HepG2 (cell line): ENCODE measurements around the gene INTS1. TPM values are rescaled to one million over a fixed set of nuclear protein-coding genes. Genes with fewer than 3 reads are reported as not detected.

Source experiments
- ATAC-seq: fragments of 200-7000 bp; cut with Tn5 transposase; 3 replicates; pipeline ENCODE4 v1.9.1; 2020; ENCODE audit warnings: mild to moderate bottlenecking, moderate library complexity
- BruUV-seq: library from RNA; stranded (reverse); fragments of 400-500 nt; replicated peaks from 2 replicates; lab custom pipeline; 2021; lab: Mats Ljungman, UMichigan
- CTCF ChIA-PET: fragments of 300-600 bp; formaldehyde crosslinking; extraction: SDS; loops from one replicate; lab custom pipeline; 2021; ENCODE audit warnings: low total read pairs, inconsistent platforms, low intra/inter-chr PET ratio; lab: Yijun Ruan, JAX
- POLR2A ChIA-PET: fragments of 350-600 bp; sonication (Branson Sonifier 250); formaldehyde crosslinking; loops from one replicate; lab custom pipeline; 2020; ENCODE audit warnings: antibody characterized with exemption, inconsistent platforms; lab: Yijun Ruan, JAX
- DNase-seq: peaks from one replicate; pipeline ENCODE4 v3.0.0-alpha.2; 2015; ENCODE audit warnings: low spot score
- FAIRE-seq: peaks from 3 replicates; lab custom pipeline; 2011; peaks lifted over from hg19 to GRCh38; lab: Jason Lieb, UNC
- H2AFZ ChIP-seq: one replicate; pipeline ENCODE4 v1.6.1; 2011; ENCODE audit warnings: low read length, inconsistent platforms
- H3K27ac ChIP-seq: fragments of 300-600 bp; 3 replicates; pipeline ENCODE4 v1.8.0; 2011; ENCODE audit warnings: mixed run types, mild to moderate bottlenecking, mixed read lengths, low read length, inconsistent platforms; ENCODE audit not compliant: insufficient read depth; ENCODE audit errors: extremely low read length
- H3K27me3 ChIP-seq, 2 experiments: fragments of 200-600 bp in 1 of 2; 2 replicates in 1 of 2; 3 replicates in 1 of 2; pipeline versions ENCODE4 v1.6.0 to v1.8.0; 2011; ENCODE audit warnings: low read length in 2 of 2, mild to moderate bottlenecking in 2 of 2, moderate library complexity in 2 of 2, inconsistent platforms in 1 of 2; ENCODE audit not compliant: insufficient read depth in 2 of 2, control insufficient read depth in 1 of 2
- H3K36me3 ChIP-seq, 2 experiments: fragments of 200-600 bp in 1 of 2; replicated peaks in 1 of 2; 2 replicates in 1 of 2; 3 replicates in 1 of 2; pipeline versions ENCODE4 v1.5.1 to v1.8.0; 2011; ENCODE audit warnings: low read length in 2 of 2, inconsistent platforms in 1 of 2; ENCODE audit not compliant: insufficient read depth in 2 of 2, control insufficient read depth in 1 of 2
- H3K4me1 ChIP-seq: 2 replicates; pipeline ENCODE4 v1.5.1; 2012; ENCODE audit warnings: low read length, inconsistent platforms; ENCODE audit not compliant: insufficient read depth
- H3K4me2 ChIP-seq: 2 replicates; pipeline ENCODE4 v1.6.0; 2011; ENCODE audit warnings: low read depth, low read length, inconsistent platforms
- H3K4me3 ChIP-seq, 3 experiments: fragments of 200-600 bp in 1 of 3; sonication (generic), shearing (Covaris generic) in 1 of 3; replicated peaks in 1 of 3; 2 replicates each; pipeline ENCODE4 v1.5.1; 2011 to 2016; ENCODE audit warnings: low read length in 3 of 3, inconsistent platforms in 2 of 3, low read depth in 2 of 3, mild to moderate bottlenecking in 2 of 3, control low read depth in 1 of 3, mixed read lengths in 1 of 3; ENCODE audit not compliant: insufficient read depth in 1 of 3
- H3K79me2 ChIP-seq: one replicate; pipeline ENCODE4 v1.6.1; 2011; ENCODE audit warnings: low read length, inconsistent platforms; ENCODE audit not compliant: insufficient read depth
- H3K9ac ChIP-seq: 2 replicates; pipeline ENCODE4 v1.6.0; 2011; ENCODE audit warnings: mild to moderate bottlenecking, low read depth, low read length, inconsistent platforms; ENCODE audit not compliant: insufficient read depth
- H3K9me3 ChIP-seq: 2 replicates; pipeline ENCODE4 v1.5.1; 2012; ENCODE audit warnings: mild to moderate bottlenecking, low read length
- H4K20me1 ChIP-seq: 2 replicates; pipeline ENCODE4 v1.6.0; 2011; ENCODE audit warnings: inconsistent platforms, mild to moderate bottlenecking, low read length, moderate library complexity; ENCODE audit not compliant: insufficient read depth
- AGO1 ChIP-seq: fragments of 200-400 bp; formaldehyde crosslinking; IDR thresholded peaks from 2 replicates; pipeline ENCODE4 v1.6.1; 2017; ENCODE audit warnings: mild to moderate bottlenecking, low read depth, low read length, moderate library complexity; ENCODE audit not compliant: poor library complexity, severe bottlenecking
- AGO2 ChIP-seq: fragments of 200-400 bp; formaldehyde crosslinking; optimal IDR thresholded peaks from 2 replicates; pipeline ENCODE3; 2017; ENCODE audit warnings: mild to moderate bottlenecking, low read depth, low read length, moderate library complexity
- BRD4 ChIP-seq: sonication (generic); formaldehyde crosslinking; IDR thresholded peaks from 2 replicates; pipeline ENCODE4 v1.4.0; 2020; ENCODE audit warnings: missing genetic modification reagents
- ELF3 ChIP-seq: IDR thresholded peaks from 2 replicates; pipeline ENCODE4 v1.6.1; 2016; ENCODE audit warnings: missing genetic modification reagents, missing compliant biosample characterization
- HMG20A ChIP-seq: IDR thresholded peaks from 2 replicates; pipeline ENCODE4 v1.6.1; 2016; ENCODE audit warnings: borderline replicate concordance
- HNRNPL ChIP-seq: fragments of 200-400 bp; formaldehyde crosslinking; IDR thresholded peaks from 2 replicates; pipeline ENCODE4 v1.6.1; 2017; ENCODE audit warnings: mild to moderate bottlenecking, low read depth, low read length
- KDM1A ChIP-seq: IDR thresholded peaks from 2 replicates; pipeline ENCODE4 v1.6.1; 2016; ENCODE audit warnings: missing compliant biosample characterization
- MTA3 ChIP-seq: sonication (generic); formaldehyde crosslinking; IDR thresholded peaks from 2 replicates; pipeline ENCODE4 v1.4.0; 2020; ENCODE audit warnings: missing genetic modification reagents
- RBFOX2 ChIP-seq: fragments of 200-400 bp; formaldehyde crosslinking; IDR thresholded peaks from 2 replicates; pipeline ENCODE4 v1.6.1; 2017; ENCODE audit warnings: low read depth, mild to moderate bottlenecking, low read length
- SIX1 ChIP-seq: sonication (generic); formaldehyde crosslinking; IDR thresholded peaks from 2 replicates; pipeline ENCODE4 v1.4.0; 2020; ENCODE audit warnings: missing genetic modification reagents, borderline replicate concordance
- STAG1 ChIP-seq: sonication (generic); formaldehyde crosslinking; IDR thresholded peaks from 2 replicates; pipeline ENCODE4 v1.4.0; 2020; ENCODE audit warnings: missing genetic modification reagents
- TSC22D2 ChIP-seq: sonication (generic); formaldehyde crosslinking; IDR thresholded peaks from 2 replicates; pipeline ENCODE4 v1.5.1; 2020; ENCODE audit warnings: missing genetic modification reagents, mild to moderate bottlenecking, borderline replicate concordance
- ZFP36L1 ChIP-seq: sonication (generic); formaldehyde crosslinking; IDR thresholded peaks from 2 replicates; pipeline ENCODE4 v1.8.0; 2022; ENCODE audit warnings: mild to moderate bottlenecking, missing genetic modification reagents, moderate library complexity
- ZNF253 ChIP-seq: sonication (generic); formaldehyde crosslinking; IDR thresholded peaks from 2 replicates; pipeline ENCODE4 v1.8.0; 2022; ENCODE audit warnings: mild to moderate bottlenecking, missing genetic modification reagents, borderline replicate concordance
- ZNF34 ChIP-seq: sonication (generic); formaldehyde crosslinking; IDR thresholded peaks from 2 replicates; pipeline ENCODE4 v1.4.0; 2020; ENCODE audit warnings: mild to moderate bottlenecking, missing genetic modification reagents, borderline replicate concordance
- WGBS: methylation state at CpG from one replicate; pipeline ENCODE4 v1.1.6; 2017; ENCODE audit warnings: low lambda C conversion rate; 5-methylcytosine and 5-hydroxymethylcytosine counted together
- in situ Hi-C: cut with HindIII; loops from 2 replicates; pipeline ENCODE4 v1.10.0; 2017; ENCODE audit warnings: low pct_unique_long_range_greater_than_20kb; ENCODE audit not compliant: extremely low pct_ligation_motif_present
- intact Hi-C: fragments of 100-400 bp; cut with micrococcal nuclease; formaldehyde crosslinking; loops from one replicate; pipeline ENCODE4 v1.10.0; 2022; ENCODE audit not compliant: unreplicated experiment
- polyA plus RNA-seq, 8 experiments: library from polyadenylated mRNA; depleted of rRNA in 3 of 8; stranded (reverse) in 7 of 8; unstranded in 1 of 8; fragments of >200 nt; fragmentation: Illumina TruSeq in 4 of 8; extraction: Trizol in 4 of 8; gene quantifications; 2 replicates each; pipeline versions ENCODE4 v1.2.1 to v1.2.3, GENCODE V29; 2011 to 2016; ENCODE audit warnings: low read depth in 4 of 8, missing spikeins in 1 of 8, mixed read lengths in 1 of 8; ENCODE audit not compliant: insufficient read depth in 1 of 8
- total RNA-seq, 5 experiments: library from RNA; depleted of rRNA; stranded (reverse); fragments of >200 nt; fragmentation: Illumina TruSeq; extraction: Trizol; gene quantifications; 2 replicates each; pipeline ENCODE4 v1.2.3, GENCODE V29; 2016; ENCODE audit warnings: low read depth in 1 of 5
- TF ChIP-seq, protein P1 (sequence below): sonication (generic); formaldehyde crosslinking; IDR thresholded peaks from 2 replicates; pipeline ENCODE4 v1.5.0; 2020; ENCODE audit warnings: mild to moderate bottlenecking, missing genetic modification reagents, moderate library complexity
- TF ChIP-seq, protein P2 (sequence below): sonication (generic); formaldehyde crosslinking; IDR thresholded peaks from 2 replicates; pipeline ENCODE4 v1.5.1; 2020; ENCODE audit warnings: missing genetic modification reagents, mild to moderate bottlenecking, borderline replicate concordance
- TF ChIP-seq, protein P3 (sequence below): sonication (generic); formaldehyde crosslinking; IDR thresholded peaks from 2 replicates; pipeline ENCODE4 v1.4.0; 2020; ENCODE audit warnings: missing genetic modification reagents

Gene INTS1
- total and polyA plus RNA-seq, 2 of the 13 experiments (the other 11 are each of a cell fraction or from before 2014, with no cell fraction given), result 13.7 to 29.0 TPM

DNA sequence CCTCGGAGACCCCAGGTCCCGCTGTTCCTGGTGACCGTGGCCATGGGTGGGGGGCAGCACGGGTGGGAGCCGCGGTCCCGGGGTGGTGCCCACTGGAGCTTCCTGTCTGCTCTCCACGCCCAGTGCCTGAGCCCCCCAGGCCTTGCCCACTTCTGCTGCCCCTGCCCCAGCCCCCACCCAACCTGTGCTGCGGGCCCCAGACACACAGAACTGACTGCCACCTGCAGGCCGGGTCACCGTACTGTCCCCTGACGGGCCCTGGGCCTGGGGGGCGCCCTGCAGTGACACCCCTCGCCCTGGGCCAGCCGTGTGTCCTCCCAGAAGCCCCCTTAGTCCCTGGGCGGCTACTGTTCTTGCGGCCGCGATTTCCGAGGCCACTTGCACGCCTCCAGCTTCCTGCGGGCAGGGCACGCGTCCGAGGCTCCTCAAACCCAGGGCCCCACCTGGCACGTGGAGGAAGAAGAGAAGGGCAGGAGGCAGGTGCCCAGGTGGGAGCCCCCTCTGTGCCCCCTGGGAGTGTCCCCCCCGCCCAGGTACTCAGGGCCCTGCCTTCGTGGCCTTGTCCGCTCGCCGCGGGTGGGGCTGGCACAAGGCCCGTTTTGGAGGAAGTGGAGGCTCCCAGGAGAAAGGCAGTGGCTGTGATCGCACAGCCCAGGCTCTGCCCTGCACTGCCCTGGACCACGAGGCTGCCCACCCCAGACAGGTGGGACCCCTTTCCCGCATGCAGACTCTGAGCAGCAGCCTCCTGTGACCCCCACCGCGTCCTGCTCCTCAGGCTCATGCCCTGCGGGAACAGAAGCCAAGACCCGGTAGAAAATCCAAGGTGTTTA is 41.4 kb upstream of the INTS1 start:
- no peaks in the 10 kb centered on the region for H3K4me1 ChIP-seq
- no peak overlapping the region for H3K27ac ChIP-seq
- peak; percentile 14; the same call in 2 of the 3 replicates for ATAC-seq
- no peaks in the 10 kb centered on the region for H3K79me2 ChIP-seq
- intact Hi-C loops, result no loop called here
- ChIA-PET POLR2A (interaction anchor here (1.6 to 4.8 kb wide), 2 partner anchors 10 to 12 kb away, joined by 3 to 30 read pairs; partner anchors contain the start of gene TMEM184A), CTCF (no interaction called here)
- no peak for DNase-seq
- no peak overlapping the region for H3K4me3 ChIP-seq
- no peak overlapping the region for H2AFZ ChIP-seq
- no peak overlapping the region for H3K4me2 ChIP-seq
- H3K9me3 ChIP-seq, result no peaks in the 10 kb centered on the region
- BruUV-seq, result no TSS peak
- H3K27me3 ChIP-seq, result no peaks in the 10 kb centered on the region
- no peak for FAIRE-seq
- H4K20me1 ChIP-seq, result no peaks in the 10 kb centered on the region
- in situ Hi-C loops, result no loop called here
- peaks cover 14 to 16% of the 10 kb centered on the region in 2 experiments; a peak in 4 of 5 replicates for H3K36me3 ChIP-seq
- no peak overlapping the region for H3K9ac ChIP-seq
- 98% methylated on average over 10 of the region's 40 CpGs for WGBS
- TF ChIP-seq HNRNPL (no peak), TSC22D2 (CRISPR knock-in tag) (no peak), ELF3 (CRISPR knock-in tag) (no peak), ZNF253 (no peak), MTA3 (CRISPR knock-in tag) (no peak), RBFOX2 (peak; percentile 48), ZNF34 (no peak), KDM1A (CRISPR knock-in tag) (no peak), SIX1 (CRISPR knock-in tag) (no peak), BRD4 (CRISPR knock-in tag) (no peak), HMG20A (CRISPR knock-in tag) (no peak), ZFP36L1 (CRISPR knock-in tag) (no peak), AGO2 (peak; percentile 31), AGO1 (peak; percentile 1), STAG1 (peak; percentile 17; the same call in 1 of the 2 replicates)
- TF ChIP-seq, protein P1, sequence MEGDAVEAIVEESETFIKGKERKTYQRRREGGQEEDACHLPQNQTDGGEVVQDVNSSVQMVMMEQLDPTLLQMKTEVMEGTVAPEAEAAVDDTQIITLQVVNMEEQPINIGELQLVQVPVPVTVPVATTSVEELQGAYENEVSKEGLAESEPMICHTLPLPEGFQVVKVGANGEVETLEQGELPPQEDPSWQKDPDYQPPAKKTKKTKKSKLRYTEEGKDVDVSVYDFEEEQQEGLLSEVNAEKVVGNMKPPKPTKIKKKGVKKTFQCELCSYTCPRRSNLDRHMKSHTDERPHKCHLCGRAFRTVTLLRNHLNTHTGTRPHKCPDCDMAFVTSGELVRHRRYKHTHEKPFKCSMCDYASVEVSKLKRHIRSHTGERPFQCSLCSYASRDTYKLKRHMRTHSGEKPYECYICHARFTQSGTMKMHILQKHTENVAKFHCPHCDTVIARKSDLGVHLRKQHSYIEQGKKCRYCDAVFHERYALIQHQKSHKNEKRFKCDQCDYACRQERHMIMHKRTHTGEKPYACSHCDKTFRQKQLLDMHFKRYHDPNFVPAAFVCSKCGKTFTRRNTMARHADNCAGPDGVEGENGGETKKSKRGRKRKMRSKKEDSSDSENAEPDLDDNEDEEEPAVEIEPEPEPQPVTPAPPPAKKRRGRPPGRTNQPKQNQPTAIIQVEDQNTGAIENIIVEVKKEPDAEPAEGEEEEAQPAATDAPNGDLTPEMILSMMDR (CRISPR knock-in tag), result peak; percentile 44
- TF ChIP-seq, protein P2, sequence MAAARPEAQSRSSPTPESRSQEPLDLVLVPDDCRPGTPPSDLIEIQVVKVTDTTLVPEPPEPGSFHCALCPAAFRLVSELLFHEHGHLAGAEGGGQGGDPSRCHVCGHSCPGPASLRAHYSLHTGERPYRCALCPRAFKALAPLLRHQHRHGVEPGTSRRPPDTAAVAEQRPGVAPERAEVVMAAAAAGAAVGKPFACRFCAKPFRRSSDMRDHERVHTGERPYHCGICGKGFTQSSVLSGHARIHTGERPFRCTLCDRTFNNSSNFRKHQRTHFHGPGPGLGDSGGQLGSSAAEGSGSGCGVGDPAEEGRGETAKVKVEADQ, result no peak
- TF ChIP-seq, protein P3, sequence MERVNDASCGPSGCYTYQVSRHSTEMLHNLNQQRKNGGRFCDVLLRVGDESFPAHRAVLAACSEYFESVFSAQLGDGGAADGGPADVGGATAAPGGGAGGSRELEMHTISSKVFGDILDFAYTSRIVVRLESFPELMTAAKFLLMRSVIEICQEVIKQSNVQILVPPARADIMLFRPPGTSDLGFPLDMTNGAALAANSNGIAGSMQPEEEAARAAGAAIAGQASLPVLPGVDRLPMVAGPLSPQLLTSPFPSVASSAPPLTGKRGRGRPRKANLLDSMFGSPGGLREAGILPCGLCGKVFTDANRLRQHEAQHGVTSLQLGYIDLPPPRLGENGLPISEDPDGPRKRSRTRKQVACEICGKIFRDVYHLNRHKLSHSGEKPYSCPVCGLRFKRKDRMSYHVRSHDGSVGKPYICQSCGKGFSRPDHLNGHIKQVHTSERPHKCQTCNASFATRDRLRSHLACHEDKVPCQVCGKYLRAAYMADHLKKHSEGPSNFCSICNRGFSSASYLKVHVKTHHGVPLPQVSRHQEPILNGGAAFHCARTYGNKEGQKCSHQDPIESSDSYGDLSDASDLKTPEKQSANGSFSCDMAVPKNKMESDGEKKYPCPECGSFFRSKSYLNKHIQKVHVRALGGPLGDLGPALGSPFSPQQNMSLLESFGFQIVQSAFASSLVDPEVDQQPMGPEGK (CRISPR knock-in tag), result peak; percentile 71
